Natural killer cell treated with Interleukin-12 subunit alpha and Interleukin-12 subunit beta and Interleukin-15 and Interleukin-18, amount 100 ng/mL, for 72 hours (primary cell): ENCODE measurements around the gene MBOAT7. TPM values are rescaled to one million over a fixed set of nuclear protein-coding genes. Genes with fewer than 3 reads are reported as not detected.
"Not testable (repeated sequence)": the region's sequence is repeated elsewhere in the genome, so short reads cannot be mapped to it uniquely, and the experiment has no call there.

Experiments
- ATAC-seq, 2 donors: fragments of 150-1000 bp; cut with Tn5 transposase in 1 of 2; sonication (Bioruptor Pico), chemical (Tn5 transposase) in 1 of 2; 2 replicates each; pipeline ENCODE4 v1.10.0; 2021
- DNase-seq: peaks from one replicate; pipeline ENCODE4 v3.0.0; 2022; ENCODE audit warnings: low spot score
- H3K27ac Mint-ChIP-seq, 2 donors: 1 replicate in 1 of 2; 2 replicates in 1 of 2; pipeline ENCODE4 v1.8.0; 2022; ENCODE audit warnings: mixed read lengths in 2 of 2, mild to moderate bottlenecking in 1 of 2, moderate library complexity in 1 of 2
- H3K27me3 Mint-ChIP-seq, 2 donors: 1 replicate in 1 of 2; 2 replicates in 1 of 2; pipeline ENCODE4 v1.8.0; 2022; ENCODE audit warnings: mixed read lengths in 2 of 2
- H3K36me3 Mint-ChIP-seq: one replicate; pipeline ENCODE4 v1.8.0; 2022; ENCODE audit warnings: mixed read lengths
- H3K4me1 Mint-ChIP-seq, 2 donors: 1 replicate in 1 of 2; 2 replicates in 1 of 2; pipeline ENCODE4 v1.8.0; 2022; ENCODE audit warnings: low read depth in 2 of 2, mixed read lengths in 2 of 2, mild to moderate bottlenecking in 1 of 2
- H3K4me3 Mint-ChIP-seq: one replicate; pipeline ENCODE4 v1.8.0; 2022; ENCODE audit warnings: mixed read lengths
- H3K9me3 Mint-ChIP-seq: 2 replicates; pipeline ENCODE4 v1.8.0; 2022; ENCODE audit warnings: mixed read lengths
- total RNA-seq, 2 donors: library from RNA; stranded (reverse); gene quantifications; one replicate each; pipeline ENCODE4 v1.2.3, GENCODE V29; 2022

The MBOAT7 gene
- total RNA-seq, 2 donors from 2014 or later = 24.2 to 56.5 TPM

GRCh38 chr19:54217517-54218247 is 28.3 kb upstream of the MBOAT7 start:
- H3K4me1 Mint-ChIP-seq, DNase-seq, H3K27ac Mint-ChIP-seq, H3K9me3 Mint-ChIP-seq, ATAC-seq, H3K27me3 Mint-ChIP-seq, H3K4me3 Mint-ChIP-seq, H3K36me3 Mint-ChIP-seq: not testable (repeated sequence)

- Mint-ChIP-seq H3K27ac (peak overlapping the region in 1 of 2 donors; percentile 36), H3K36me3 (no peaks in the 10 kb centered on the region), H3K9me3 (no peaks in the 10 kb centered on the region), H3K27me3 (peaks cover 0 to 3% of the 10 kb centered on the region in 2 donors), H3K4me3 (no peak overlapping the region), H3K4me1 (peaks cover 0 to 2% of the 10 kb centered on the region in 2 donors)
- DNase-seq (no peak), ATAC-seq (no peak)
Observed at GRCh38 chr19:54216869-54217268, 27.5 kb upstream of the MBOAT7 start.

GRCh38 chr19:54214734-54215133 is 25.4 kb upstream of the MBOAT7 start:
- not testable (repeated sequence) for DNase-seq, H3K36me3 Mint-ChIP-seq, H3K27ac Mint-ChIP-seq, H3K27me3 Mint-ChIP-seq, H3K9me3 Mint-ChIP-seq, H3K4me3 Mint-ChIP-seq, ATAC-seq
- peaks cover 14 to 16% of the 10 kb centered on the region in 2 donors for H3K4me1 Mint-ChIP-seq

GRCh38 chr19:54214217-54214616 is 24.8 kb upstream of the MBOAT7 start:
- H3K4me1 Mint-ChIP-seq = peaks cover 16 to 17% of the 10 kb centered on the region in 2 donors
- not testable (repeated sequence) for H3K27ac Mint-ChIP-seq, H3K27me3 Mint-ChIP-seq, H3K36me3 Mint-ChIP-seq, ATAC-seq, DNase-seq, H3K9me3 Mint-ChIP-seq, H3K4me3 Mint-ChIP-seq

GRCh38 chr19:54211235-54211634 is 21.9 kb upstream of the MBOAT7 start:
- H3K36me3 Mint-ChIP-seq = peaks cover 7% of the 10 kb centered on the region
- DNase-seq (peak; percentile 58), ATAC-seq (peak in 1 of 2 donors; percentile 3)
- no peaks in the 10 kb centered on the region for H3K9me3 Mint-ChIP-seq
- peak overlapping the region; percentile 48 to 56 for H3K27ac Mint-ChIP-seq
- peak overlapping the region; percentile 69 for H3K4me3 Mint-ChIP-seq
- H3K4me1 Mint-ChIP-seq = peaks cover 30 to 40% of the 10 kb centered on the region in 2 donors
- no peaks in the 10 kb centered on the region for H3K27me3 Mint-ChIP-seq

- ATAC-seq (peak in 1 of 2 donors; percentile 3), DNase-seq (no peak)
- Mint-ChIP-seq H3K4me3 (peak overlapping the region; percentile 63), H3K27ac (peak overlapping the region; percentile 56 to 62), H3K9me3 (no peaks in the 10 kb centered on the region), H3K4me1 (peaks cover 36 to 46% of the 10 kb centered on the region in 2 donors), H3K27me3 (no peaks in the 10 kb centered on the region), H3K36me3 (peaks cover 12% of the 10 kb centered on the region)
Observed at GRCh38 chr19:54209811-54210494, 20.6 kb upstream of the MBOAT7 start.

- Mint-ChIP-seq H3K27ac (peak overlapping the region in 1 of 2 donors; percentile 83), H3K4me3 (no peak overlapping the region), H3K4me1 (peaks cover 44 to 52% of the 10 kb centered on the region in 2 donors), H3K9me3 (no peaks in the 10 kb centered on the region), H3K36me3 (peaks cover 20% of the 10 kb centered on the region), H3K27me3 (no peaks in the 10 kb centered on the region)
- ATAC-seq (peak in 1 of 2 donors; percentile 3), DNase-seq (peak; percentile 55)
Observed at GRCh38 chr19:54209058-54209810, 19.9 kb upstream of the MBOAT7 start.

- Mint-ChIP-seq H3K36me3 (peaks cover 20% of the 10 kb centered on the region), H3K9me3 (no peaks in the 10 kb centered on the region)
Observed at GRCh38 chr19:54208784-54209057, 19.3 kb upstream of the MBOAT7 start.

GRCh38 chr19:54207983-54208783 is 18.8 kb upstream of the MBOAT7 start:
- ATAC-seq (peak; percentile 45 to 66), DNase-seq (peak; percentile 65)
- H3K4me3 Mint-ChIP-seq = peak overlapping the region; percentile 47
- H3K27ac Mint-ChIP-seq = peak overlapping the region; percentile 83 to 88
- H3K4me1 Mint-ChIP-seq = peaks cover 52 to 58% of the 10 kb centered on the region in 2 donors
- H3K36me3 Mint-ChIP-seq = peaks cover 23% of the 10 kb centered on the region
- H3K27me3 Mint-ChIP-seq = no peaks in the 10 kb centered on the region
- no peaks in the 10 kb centered on the region for H3K9me3 Mint-ChIP-seq

More at GRCh38 chr19:54208784-54209057, 19.3 kb upstream of the MBOAT7 start:
- H3K4me1 Mint-ChIP-seq = peaks cover 49 to 55% of the 10 kb centered on the region in 2 donors
- DNase-seq (no peak), ATAC-seq (no peak)
- H3K27me3 Mint-ChIP-seq = no peaks in the 10 kb centered on the region
- peak overlapping the region; percentile 47 for H3K4me3 Mint-ChIP-seq
- H3K27ac Mint-ChIP-seq = peak overlapping the region; percentile 83 to 88

- ATAC-seq (no peak), DNase-seq (no peak)
- H3K4me1 Mint-ChIP-seq = peaks cover 58 to 64% of the 10 kb centered on the region in 2 donors
- H3K9me3 Mint-ChIP-seq = no peaks in the 10 kb centered on the region
- H3K27ac Mint-ChIP-seq = peak overlapping the region; percentile 83 to 88
- peaks cover 28% of the 10 kb centered on the region for H3K36me3 Mint-ChIP-seq
- H3K27me3 Mint-ChIP-seq = no peaks in the 10 kb centered on the region
- H3K4me3 Mint-ChIP-seq = peak overlapping the region; percentile 47
Observed at GRCh38 chr19:54207676-54207982, 18.2 kb upstream of the MBOAT7 start.

- Mint-ChIP-seq H3K4me3 (peak overlapping the region; percentile 47), H3K27ac (peak overlapping the region; percentile 83 to 88), H3K4me1 (peaks cover 62 to 67% of the 10 kb centered on the region in 2 donors), H3K36me3 (peaks cover 33% of the 10 kb centered on the region)
- not testable (repeated sequence) for H3K9me3 Mint-ChIP-seq, H3K27me3 Mint-ChIP-seq, DNase-seq, ATAC-seq
Observed at GRCh38 chr19:54207193-54207592, 17.8 kb upstream of the MBOAT7 start.

- no peaks in the 10 kb centered on the region for H3K9me3 Mint-ChIP-seq
- H3K4me1 Mint-ChIP-seq = peaks cover 66 to 67% of the 10 kb centered on the region in 2 donors
- H3K4me3 Mint-ChIP-seq = peak overlapping the region; percentile 47
- no peaks in the 10 kb centered on the region for H3K27me3 Mint-ChIP-seq
- H3K36me3 Mint-ChIP-seq = peaks cover 37% of the 10 kb centered on the region
- DNase-seq = no peak
- H3K27ac Mint-ChIP-seq = peak overlapping the region in 1 of 2 donors; percentile 88
- ATAC-seq = no peak
Observed at GRCh38 chr19:54206831-54207177, 17.4 kb upstream of the MBOAT7 start.

GRCh38 chr19:54206030-54206830 is 16.9 kb upstream of the MBOAT7 start:
- ATAC-seq = no peak
- Mint-ChIP-seq H3K36me3 (peaks cover 41% of the 10 kb centered on the region), H3K27ac (peak overlapping the region; percentile 88 to 97), H3K27me3 (no peaks in the 10 kb centered on the region), H3K4me3 (peak overlapping the region; percentile 47), H3K4me1 (peaks cover 69 to 71% of the 10 kb centered on the region in 2 donors), H3K9me3 (no peaks in the 10 kb centered on the region)
- no peak for DNase-seq
